SK-N-SH (cell line): ENCODE measurements around the gene FUS. TPM values are rescaled to one million over a fixed set of nuclear protein-coding genes. Genes with fewer than 3 reads are reported as not detected.
"Not testable (repeated sequence)": the region's sequence is repeated elsewhere in the genome, so short reads cannot be mapped to it uniquely, and the experiment has no call there.

Experiments
- CTCF ChIA-PET: fragments of 300-600, 350-600 bp; formaldehyde crosslinking; extraction: SDS; loops from one replicate; lab custom pipeline; 2021; lab: Yijun Ruan, JAX
- POLR2A ChIA-PET: fragments of 350-600 bp; sonication (Branson Sonifier 250); formaldehyde crosslinking; extraction: SDS; loops from one replicate; lab custom pipeline; 2020; ENCODE audit warnings: antibody characterized with exemption, inconsistent platforms; lab: Yijun Ruan, JAX
- DNase-seq: peaks from one replicate; pipeline ENCODE4 v3.0.0; 2012
- H2AFZ ChIP-seq: fragments of 200-600 bp; sonication (generic); 2 replicates; pipeline ENCODE4 v1.8.1; 2016; ENCODE audit warnings: antibody characterized with exemption, mild to moderate bottlenecking, low read depth
- H3F3A ChIP-seq: fragments of 200-600 bp; sonication (generic); replicated peaks from 2 replicates; pipeline ENCODE3; 2016; ENCODE audit warnings: antibody characterized with exemption, mild to moderate bottlenecking; ENCODE audit not compliant: insufficient read depth
- H3K27ac ChIP-seq, 2 experiments: fragments of 200-500 bp in 1 of 2; fragments of 200-600 bp in 1 of 2; sonication (Bioruptor generic) in 1 of 2; sonication (generic), shearing (Covaris generic) in 1 of 2; 2 replicates each; pipeline versions ENCODE4 v1.5.1 to v1.6.1; 2014 to 2016; ENCODE audit warnings: low read depth in 2 of 2, inconsistent platforms in 1 of 2, low read length in 1 of 2, mild to moderate bottlenecking in 1 of 2, mixed read lengths in 1 of 2
- H3K27me3 ChIP-seq: fragments of 200-600 bp; sonication (generic), shearing (Covaris generic); 2 replicates; pipeline ENCODE4 v1.6.1; 2016; ENCODE audit warnings: mixed run types; ENCODE audit not compliant: insufficient read depth
- H3K36me3 ChIP-seq, 2 experiments: fragments of 200-500 bp in 1 of 2; fragments of 200-600 bp in 1 of 2; sonication (Bioruptor generic) in 1 of 2; sonication (generic) in 1 of 2; replicated peaks in 1 of 2; 2 replicates each; pipeline versions ENCODE3 to v1.5.1; 2014 to 2016; ENCODE audit warnings: low read length in 1 of 2, mild to moderate bottlenecking in 1 of 2; ENCODE audit not compliant: insufficient read depth in 2 of 2, control insufficient read depth in 1 of 2
- H3K4me1 ChIP-seq, 2 experiments: fragments of 200-500 bp in 1 of 2; fragments of 200-600 bp in 1 of 2; sonication (Bioruptor generic) in 1 of 2; sonication (generic), shearing (Covaris generic) in 1 of 2; 2 replicates each; pipeline versions ENCODE4 v1.5.1 to v1.6.1; 2014 to 2016; ENCODE audit warnings: low read depth in 1 of 2, low read length in 1 of 2, mixed run types in 1 of 2; ENCODE audit not compliant: insufficient read depth in 2 of 2, control insufficient read depth in 1 of 2
- H3K4me2 ChIP-seq: fragments of 200-600 bp; sonication (generic), shearing (Covaris generic); 2 replicates; pipeline ENCODE4 v1.6.1; 2017; ENCODE audit warnings: mixed run types
- H3K4me3 ChIP-seq, 2 experiments: fragments of 200-500 bp in 1 of 2; fragments of 200-600 bp in 1 of 2; sonication (Bioruptor generic) in 1 of 2; sonication (generic), shearing (Covaris generic) in 1 of 2; 2 replicates each; pipeline versions ENCODE4 v1.5.1 to v1.8.1; 2014 to 2016; ENCODE audit warnings: low read depth in 2 of 2, inconsistent platforms in 1 of 2, low read length in 1 of 2, mild to moderate bottlenecking in 1 of 2, mixed read lengths in 1 of 2, moderate library complexity in 1 of 2
- H3K79me2 ChIP-seq: fragments of 200-600 bp; sonication (generic); 2 replicates; pipeline ENCODE4 v1.8.1; 2017; ENCODE audit warnings: mild to moderate bottlenecking; ENCODE audit not compliant: insufficient read depth
- H3K9ac ChIP-seq: fragments of 200-600 bp; sonication (generic); 2 replicates; pipeline ENCODE4 v1.6.1; 2017; ENCODE audit warnings: mixed run types
- H3K9me2 ChIP-seq: fragments of 200-600 bp; sonication (generic); 2 replicates; pipeline ENCODE4 v1.6.1; 2017; ENCODE audit warnings: mixed run types
- H3K9me3 ChIP-seq: fragments of 200-600 bp; sonication (generic); 2 replicates; pipeline ENCODE4 v1.6.1; 2017; ENCODE audit warnings: mixed run types, mild to moderate bottlenecking, moderate library complexity
- H4K20me1 ChIP-seq: fragments of 200-600 bp; sonication (generic); 2 replicates; pipeline ENCODE4 v1.6.1; 2017; ENCODE audit warnings: mild to moderate bottlenecking, mixed run types; ENCODE audit not compliant: insufficient read depth
- EP300 ChIP-seq, 2 experiments: IDR thresholded peaks; 2 replicates each; pipeline versions ENCODE4 v1.4.0 to v1.6.1; 2012; ENCODE audit warnings: borderline replicate concordance in 1 of 2, low read depth in 1 of 2, low read length in 1 of 2
- EZH2phosphoT487 ChIP-seq: fragments of 200-600 bp; sonication (generic); IDR thresholded peaks from 2 replicates; pipeline ENCODE4 v1.6.1; 2017; ENCODE audit warnings: low read depth, mixed run types, mild to moderate bottlenecking, antibody characterized with exemption, moderate library complexity, borderline replicate concordance
- FOSL2 ChIP-seq: IDR thresholded peaks from 2 replicates; pipeline ENCODE4 v1.4.0; 2012; ENCODE audit warnings: low read depth, mild to moderate bottlenecking, moderate library complexity, borderline replicate concordance
- FOXJ3 ChIP-seq: sonication (generic); formaldehyde crosslinking; IDR thresholded peaks from 2 replicates; pipeline ENCODE4 v1.5.1; 2020; ENCODE audit warnings: mild to moderate bottlenecking, missing genetic modification reagents
- GATA2 ChIP-seq: sonication (generic); formaldehyde crosslinking; IDR thresholded peaks from 2 replicates; pipeline ENCODE4 v1.5.0; 2020; ENCODE audit warnings: mild to moderate bottlenecking, missing genetic modification reagents
- JUND ChIP-seq: IDR thresholded peaks from 2 replicates; pipeline ENCODE4 v1.4.0; 2012
- MAX ChIP-seq: IDR thresholded peaks from 2 replicates; pipeline ENCODE4 v1.4.0; 2012; ENCODE audit warnings: low read depth
- NRF1 ChIP-seq: IDR thresholded peaks from 2 replicates; pipeline ENCODE4 v1.6.1; 2012; ENCODE audit warnings: low read depth, mild to moderate bottlenecking, low read length
- RAD21 ChIP-seq: IDR thresholded peaks from 2 replicates; pipeline ENCODE4 v1.6.1; 2012; ENCODE audit warnings: mild to moderate bottlenecking, low read length
- REST ChIP-seq: IDR thresholded peaks from 2 replicates; pipeline ENCODE4 v1.6.1; 2012; ENCODE audit warnings: mild to moderate bottlenecking, low read depth, low read length, moderate library complexity
- USF1 ChIP-seq: IDR thresholded peaks from 2 replicates; pipeline ENCODE4 v1.4.0; 2012; ENCODE audit warnings: low read depth, borderline replicate concordance
- WGBS: methylation state at CpG from one replicate; pipeline ENCODE4 v1.1.6; 2017; ENCODE audit warnings: low lambda C conversion rate; 5-methylcytosine and 5-hydroxymethylcytosine counted together
- polyA plus RNA-seq, 3 experiments: library from polyadenylated mRNA; depleted of rRNA; stranded (reverse); fragments of >200 nt; gene quantifications; 2 replicates each; pipeline ENCODE4 v1.2.3, GENCODE V29; 2012
- TF ChIP-seq, protein P1 (sequence below): IDR thresholded peaks from 2 replicates; pipeline ENCODE4; 2012
- TF ChIP-seq, protein P2 (sequence below): fragments of 150-350 bp; IDR thresholded peaks from 2 replicates; pipeline ENCODE4 v1.6.1; 2017; ENCODE audit warnings: antibody characterized with exemption, low read length, low read depth, borderline replicate concordance

Gene FUS
- polyA plus RNA-seq, 1 of the 3 experiments (the other 2 are of a cell fraction): 429 TPM

DNA sequence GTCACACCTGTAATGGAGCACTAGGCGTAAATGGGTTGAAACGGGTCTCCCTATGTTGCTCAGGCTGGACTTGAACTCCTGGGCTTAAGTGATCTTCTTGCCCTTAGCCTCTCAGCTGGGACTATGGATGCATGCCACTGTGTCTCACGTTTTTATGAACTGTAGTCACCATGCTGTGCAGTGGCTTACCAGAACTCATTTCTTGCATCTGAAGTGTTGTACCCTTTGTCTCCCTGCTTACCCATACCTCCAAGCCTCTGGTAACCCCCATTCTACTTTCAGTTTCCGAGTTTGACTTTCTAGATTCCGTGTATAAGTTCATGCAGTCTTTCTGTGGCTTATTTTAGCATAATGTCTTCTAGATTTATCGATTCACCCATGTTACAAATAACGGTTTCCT, 15.0 kb downstream of the FUS start (continued):
- TF ChIP-seq REST (no peak), EP300 (IDR thresholded peaks at IDR 0.05; ENCODE audit: borderline replicate concordance in 1 of 2, low read depth in 1 of 2, low read length in 1 of 2) (no peak)
- TF ChIP-seq, all 33 proteins: peak for 0

DNA sequence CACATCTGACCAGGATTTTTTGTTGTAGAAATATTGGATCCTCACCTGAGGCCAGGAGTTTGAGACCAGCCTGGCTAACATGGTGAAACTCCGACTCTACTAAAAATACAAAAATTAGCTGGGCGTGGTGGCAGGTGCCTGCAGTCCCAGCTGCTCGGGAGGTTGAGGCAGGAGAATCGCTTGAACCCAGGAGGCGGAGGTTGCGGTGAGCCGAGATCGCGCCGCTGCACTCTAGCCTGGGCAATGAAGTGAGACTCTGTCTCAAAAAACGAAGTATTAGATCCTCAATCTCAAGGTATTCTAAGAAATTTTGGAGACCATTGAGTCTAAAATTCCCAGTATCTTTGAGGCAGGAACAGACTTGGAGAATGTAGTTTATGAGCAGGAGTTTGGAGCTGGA, 15.9 kb downstream of the FUS start:
- Histone ChIP-seq H3K79me2 (peaks cover 25% of the 10 kb centered on the region; the same call in 1 of the 2 replicates), H4K20me1 (peaks cover 97% of the 10 kb centered on the region), H3F3A (peaks cover 84% of the 10 kb centered on the region), H3K36me3 (peaks cover 50 to 56% of the 10 kb centered on the region in 2 experiments)
- H3K4me3 ChIP-seq, H3K9me2 ChIP-seq, H3K27ac ChIP-seq, H2AFZ ChIP-seq, H3K4me1 ChIP-seq, H3K27me3 ChIP-seq, H3K9ac ChIP-seq, H3K9me3 ChIP-seq, DNase-seq, H3K4me2 ChIP-seq: not testable (repeated sequence)
- WGBS: 94% methylated on average over 11 of the region's 11 CpGs
- ChIA-PET CTCF (interaction anchor here (1.1 kb wide), 1 partner anchor 12 kb away, joined by 4 read pairs; no protein-coding TSS in a partner anchor), POLR2A (interaction anchor here (0.7 kb wide), 1 partner anchor 15 kb away, joined by 3 read pairs; no protein-coding TSS in a partner anchor)

DNA sequence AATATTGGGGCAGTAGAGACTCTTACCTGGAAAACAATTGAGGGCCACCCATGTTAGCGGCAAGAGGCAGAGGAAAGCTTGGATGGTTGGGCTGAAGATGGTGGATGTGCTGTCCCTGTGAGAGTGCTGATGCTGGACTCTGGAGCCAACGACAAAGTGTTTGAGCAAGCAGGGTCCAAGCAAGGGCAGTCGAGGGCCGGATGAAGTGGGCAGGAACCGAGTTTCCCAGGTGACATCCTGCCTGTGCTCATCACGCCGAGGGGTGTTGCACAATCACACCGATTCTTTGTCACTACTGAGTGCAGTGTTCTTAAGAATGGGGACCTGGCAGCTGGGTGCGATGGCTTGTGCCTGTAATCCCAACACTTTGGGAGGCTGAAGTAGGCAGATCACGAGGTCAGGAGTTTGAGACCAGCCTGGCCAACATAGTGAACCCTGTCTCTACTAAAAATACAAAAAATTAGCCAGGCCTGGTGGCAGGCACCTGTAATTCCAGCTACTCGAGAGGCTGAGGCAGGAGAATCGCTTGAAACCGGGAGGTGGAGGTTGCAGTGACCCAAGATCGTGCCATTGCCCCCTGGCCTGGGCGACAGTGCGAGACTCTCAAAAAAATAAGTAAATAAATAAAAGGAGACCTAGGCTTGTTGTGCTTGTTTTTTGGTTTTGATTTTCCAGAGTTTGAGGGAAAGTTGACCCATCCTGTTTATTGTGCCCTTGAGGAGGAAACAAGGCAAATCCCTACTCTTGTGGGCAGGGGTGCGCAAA, 16.6 kb downstream of the FUS start:
- Histone ChIP-seq H3K9me2 (no peaks in the 10 kb centered on the region), H3K9me3 (no peaks in the 10 kb centered on the region), H3K27ac (no peak overlapping the region), H3K27me3 (no peaks in the 10 kb centered on the region), H3K36me3 (peaks cover 43 to 49% of the 10 kb centered on the region in 2 experiments), H2AFZ (no peak overlapping the region), H3F3A (peaks cover 81% of the 10 kb centered on the region), H3K9ac (no peak overlapping the region), H3K4me2 (no peak overlapping the region), H3K4me1 (no peaks in the 10 kb centered on the region), H3K4me3 (no peak overlapping the region), H3K79me2 (peaks cover 23% of the 10 kb centered on the region; the same call in 1 of the 2 replicates), H4K20me1 (peaks cover 90% of the 10 kb centered on the region)
- no peak for DNase-seq
- ChIA-PET POLR2A (interaction anchor here (0.7 kb wide), 1 partner anchor 16 kb away, joined by 3 read pairs; no protein-coding TSS in a partner anchor), CTCF (interaction anchor here (1.1 kb wide), 1 partner anchor 13 kb away, joined by 4 read pairs; no protein-coding TSS in a partner anchor)
- WGBS: 96% methylated on average over 11 of the region's 17 CpGs
- TF ChIP-seq EP300 (IDR thresholded peaks at IDR 0.05; ENCODE audit: borderline replicate concordance in 1 of 2, low read depth in 1 of 2, low read length in 1 of 2) (no peak), NRF1 (no peak), USF1 (no peak), GATA2 (no peak), EZH2phosphoT487 (no peak), FOSL2 (no peak), JUND (no peak), RAD21 (no peak), FOXJ3 (CRISPR knock-in tag) (no peak), MAX (no peak)
- TF ChIP-seq, protein P1, sequence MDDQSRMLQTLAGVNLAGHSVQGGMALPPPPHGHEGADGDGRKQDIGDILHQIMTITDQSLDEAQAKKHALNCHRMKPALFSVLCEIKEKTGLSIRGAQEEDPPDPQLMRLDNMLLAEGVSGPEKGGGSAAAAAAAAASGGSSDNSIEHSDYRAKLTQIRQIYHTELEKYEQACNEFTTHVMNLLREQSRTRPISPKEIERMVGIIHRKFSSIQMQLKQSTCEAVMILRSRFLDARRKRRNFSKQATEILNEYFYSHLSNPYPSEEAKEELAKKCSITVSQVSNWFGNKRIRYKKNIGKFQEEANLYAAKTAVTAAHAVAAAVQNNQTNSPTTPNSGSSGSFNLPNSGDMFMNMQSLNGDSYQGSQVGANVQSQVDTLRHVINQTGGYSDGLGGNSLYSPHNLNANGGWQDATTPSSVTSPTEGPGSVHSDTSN: no peak
- TF ChIP-seq, protein P2, sequence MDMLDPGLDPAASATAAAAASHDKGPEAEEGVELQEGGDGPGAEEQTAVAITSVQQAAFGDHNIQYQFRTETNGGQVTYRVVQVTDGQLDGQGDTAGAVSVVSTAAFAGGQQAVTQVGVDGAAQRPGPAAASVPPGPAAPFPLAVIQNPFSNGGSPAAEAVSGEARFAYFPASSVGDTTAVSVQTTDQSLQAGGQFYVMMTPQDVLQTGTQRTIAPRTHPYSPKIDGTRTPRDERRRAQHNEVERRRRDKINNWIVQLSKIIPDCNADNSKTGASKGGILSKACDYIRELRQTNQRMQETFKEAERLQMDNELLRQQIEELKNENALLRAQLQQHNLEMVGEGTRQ: no peak
